ENCODE measurements around the gene ZNF496.

The ZNF496 gene

GRCh38 chr1:247326411-247327130, 5.1 kb downstream of the ZNF496 start:
- no peak for TF ChIP-seq CTCF (IDR thresholded peaks at IDR 0.05)

GRCh38 chr1:247324923-247325322, 6.7 kb downstream of the ZNF496 start:
- TF ChIP-seq CTCF (IDR thresholded peaks at IDR 0.05), result no peak

- TF ChIP-seq CTCF (IDR thresholded peaks at IDR 0.05), result no peak
These were observed 7.4 kb downstream of the ZNF496 start for GRCh38 chr1:247324204-247324787.

GRCh38 chr1:247322849-247323586, 8.6 kb downstream of the ZNF496 start:
- TF ChIP-seq CTCF (IDR thresholded peaks at IDR 0.05), result no peak

GRCh38 chr1:247322442-247322841, 9.2 kb downstream of the ZNF496 start:
- no peak for TF ChIP-seq CTCF (IDR thresholded peaks at IDR 0.05)

GRCh38 chr1:247317702-247318101, 14.0 kb downstream of the ZNF496 start:
- no peak for TF ChIP-seq CTCF (IDR thresholded peaks at IDR 0.05)

GRCh38 chr1:247316590-247317197, 15.0 kb downstream of the ZNF496 start:
- no peak for TF ChIP-seq CTCF (IDR thresholded peaks at IDR 0.05)

Measured in LNCAP (cell line).